ENCODE measurements around the gene SLC13A5.
"Not testable (repeated sequence)": the region's sequence is repeated elsewhere in the genome, so short reads cannot be mapped to it uniquely, and the experiment has no call there.

The SLC13A5 gene

GRCh38 chr17:6668727-6669425 is 44.3 kb downstream of the SLC13A5 start:
- no peaks in the 10 kb centered on the region for H3K4me1 ChIP-seq (ENCODE audit: control insufficient read depth in 1 of 2, insufficient read depth in 2 of 2, low read length in 2 of 2)
- no peak overlapping the region for H3K4me3 ChIP-seq (ENCODE audit: low read depth in 1 of 2, low read length in 2 of 2)
- H3K9me3 ChIP-seq (ENCODE audit: control insufficient read depth in 1 of 2, low read length in 2 of 2) = no peaks in the 10 kb centered on the region
- no peak overlapping the region for H3K9ac ChIP-seq (ENCODE audit: low read depth in 1 of 2, low read length in 2 of 2)
- H3K27ac ChIP-seq (ENCODE audit: low read depth, low read length) = no peak overlapping the region
- peaks cover 0 to 5% of the 10 kb centered on the region in 2 donors for H3K27me3 ChIP-seq (ENCODE audit: control insufficient read depth in 1 of 2, insufficient read depth in 2 of 2, low read length in 2 of 2)
- H3K36me3 ChIP-seq (ENCODE audit: control insufficient read depth in 1 of 2, insufficient read depth in 2 of 2, low read length in 2 of 2) = no peaks in the 10 kb centered on the region

DNA sequence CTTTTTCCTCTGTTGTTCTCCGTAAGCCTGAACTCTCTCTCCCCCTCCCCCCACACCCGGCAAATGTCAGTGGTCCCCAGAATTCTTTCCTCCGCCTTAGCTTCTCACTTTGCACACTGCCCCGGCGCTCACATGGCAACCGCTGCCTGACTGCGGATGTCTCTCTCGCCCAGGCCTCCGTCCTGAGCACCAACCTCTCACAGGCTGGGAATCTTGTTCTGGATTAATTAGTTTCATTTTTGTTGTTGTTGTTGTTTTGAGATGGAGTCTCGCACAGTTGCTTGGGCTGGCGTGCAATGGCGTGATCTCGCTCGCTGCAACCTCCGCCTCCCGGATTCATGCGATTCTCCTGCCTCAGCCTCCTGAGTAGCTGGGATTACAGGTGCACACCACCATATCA is 45.0 kb downstream of the SLC13A5 start:
- Histone ChIP-seq H3K36me3 (ENCODE audit: control insufficient read depth in 1 of 2, insufficient read depth in 2 of 2, low read length in 2 of 2) (no peaks in the 10 kb centered on the region), H3K9ac (ENCODE audit: low read depth in 1 of 2, low read length in 2 of 2) (no peak overlapping the region), H3K27me3 (ENCODE audit: control insufficient read depth in 1 of 2, insufficient read depth in 2 of 2, low read length in 2 of 2) (peaks cover 0 to 5% of the 10 kb centered on the region in 2 donors), H3K4me1 (ENCODE audit: control insufficient read depth in 1 of 2, insufficient read depth in 2 of 2, low read length in 2 of 2) (no peaks in the 10 kb centered on the region), H3K27ac (ENCODE audit: low read depth, low read length) (no peak overlapping the region), H3K4me3 (ENCODE audit: low read depth in 1 of 2, low read length in 2 of 2) (no peak overlapping the region), H3K9me3 (ENCODE audit: control insufficient read depth in 1 of 2, low read length in 2 of 2) (no peaks in the 10 kb centered on the region)

DNA sequence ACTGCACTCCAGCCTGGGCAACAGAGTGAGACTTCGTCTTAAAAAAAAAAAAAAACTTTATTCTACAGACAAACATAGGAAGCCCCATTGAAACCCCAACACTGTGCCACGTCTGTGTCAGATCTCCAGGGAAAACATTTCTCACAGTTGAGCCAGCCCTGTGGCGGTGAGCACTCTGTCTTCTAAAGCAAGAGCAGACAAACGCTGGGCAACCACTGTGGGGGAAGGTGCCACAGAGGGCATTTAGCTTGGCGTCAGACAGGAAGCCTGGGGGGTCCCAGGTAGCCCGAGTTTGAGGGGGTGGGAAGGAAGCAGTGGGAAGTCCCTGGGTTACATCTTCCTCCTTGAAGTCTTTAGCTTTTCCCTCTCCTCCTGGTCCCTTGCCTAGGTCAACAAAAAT is 45.7 kb downstream of the SLC13A5 start:
- no peak overlapping the region for H3K27ac ChIP-seq (ENCODE audit: low read depth, low read length)
- no peaks in the 10 kb centered on the region for H3K36me3 ChIP-seq (ENCODE audit: control insufficient read depth in 1 of 2, insufficient read depth in 2 of 2, low read length in 2 of 2)
- no peaks in the 10 kb centered on the region for H3K9me3 ChIP-seq (ENCODE audit: control insufficient read depth in 1 of 2, low read length in 2 of 2)
- peaks cover 0 to 5% of the 10 kb centered on the region in 2 donors for H3K27me3 ChIP-seq (ENCODE audit: control insufficient read depth in 1 of 2, insufficient read depth in 2 of 2, low read length in 2 of 2)
- H3K4me3 ChIP-seq (ENCODE audit: low read depth in 1 of 2, low read length in 2 of 2) = no peak overlapping the region
- H3K9ac ChIP-seq (ENCODE audit: low read depth in 1 of 2, low read length in 2 of 2) = no peak overlapping the region
- H3K4me1 ChIP-seq (ENCODE audit: control insufficient read depth in 1 of 2, insufficient read depth in 2 of 2, low read length in 2 of 2) = no peaks in the 10 kb centered on the region

DNA sequence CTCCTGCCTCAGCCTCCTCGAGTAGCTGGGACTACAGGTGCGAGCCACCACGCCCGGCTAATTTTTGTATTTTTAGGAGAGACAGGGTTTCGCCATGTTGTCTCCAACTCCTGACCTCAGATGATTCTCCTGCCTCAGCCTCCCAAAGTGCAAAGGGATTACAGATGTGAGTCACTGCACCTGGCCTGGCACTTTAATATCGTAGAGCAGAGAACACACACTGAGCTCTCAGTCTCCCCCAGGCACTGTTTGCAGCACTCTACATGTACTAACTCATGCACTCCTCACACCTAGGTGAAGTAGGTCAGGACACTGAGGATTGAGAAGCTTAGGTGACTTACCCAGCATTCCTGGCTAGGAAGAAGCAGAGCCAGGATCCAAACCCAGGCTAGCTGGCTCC is 46.6 kb downstream of the SLC13A5 start:
- peaks cover 0 to 5% of the 10 kb centered on the region in 2 donors for H3K27me3 ChIP-seq (ENCODE audit: control insufficient read depth in 1 of 2, insufficient read depth in 2 of 2, low read length in 2 of 2)
- no peaks in the 10 kb centered on the region for H3K9me3 ChIP-seq (ENCODE audit: control insufficient read depth in 1 of 2, low read length in 2 of 2)
- no peak overlapping the region for H3K4me3 ChIP-seq (ENCODE audit: low read depth in 1 of 2, low read length in 2 of 2)
- no peak overlapping the region for H3K27ac ChIP-seq (ENCODE audit: low read depth, low read length)
- H3K9ac ChIP-seq (ENCODE audit: low read depth in 1 of 2, low read length in 2 of 2) = no peak overlapping the region
- no peaks in the 10 kb centered on the region for H3K4me1 ChIP-seq (ENCODE audit: control insufficient read depth in 1 of 2, insufficient read depth in 2 of 2, low read length in 2 of 2)
- no peaks in the 10 kb centered on the region for H3K36me3 ChIP-seq (ENCODE audit: control insufficient read depth in 1 of 2, insufficient read depth in 2 of 2, low read length in 2 of 2)

GRCh38 chr17:6666077-6666521 is 47.1 kb downstream of the SLC13A5 start:
- peaks cover 0 to 5% of the 10 kb centered on the region in 2 donors for H3K27me3 ChIP-seq (ENCODE audit: control insufficient read depth in 1 of 2, insufficient read depth in 2 of 2, low read length in 2 of 2)
- H3K9me3 ChIP-seq (ENCODE audit: control insufficient read depth in 1 of 2, low read length in 2 of 2) = no peaks in the 10 kb centered on the region
- no peak overlapping the region for H3K9ac ChIP-seq (ENCODE audit: low read depth in 1 of 2, low read length in 2 of 2)
- no peaks in the 10 kb centered on the region for H3K4me1 ChIP-seq (ENCODE audit: control insufficient read depth in 1 of 2, insufficient read depth in 2 of 2, low read length in 2 of 2)
- H3K36me3 ChIP-seq (ENCODE audit: control insufficient read depth in 1 of 2, insufficient read depth in 2 of 2, low read length in 2 of 2) = no peaks in the 10 kb centered on the region
- H3K4me3 ChIP-seq (ENCODE audit: low read depth in 1 of 2, low read length in 2 of 2) = no peak overlapping the region
- no peak overlapping the region for H3K27ac ChIP-seq (ENCODE audit: low read depth, low read length)

GRCh38 chr17:6663200-6663599 is 50.0 kb downstream of the SLC13A5 start:
- H3K4me1 ChIP-seq (ENCODE audit: control insufficient read depth in 1 of 2, insufficient read depth in 2 of 2, low read length in 2 of 2); H3K36me3 ChIP-seq (ENCODE audit: control insufficient read depth in 1 of 2, insufficient read depth in 2 of 2, low read length in 2 of 2); H3K27ac ChIP-seq (ENCODE audit: low read depth, low read length); H3K27me3 ChIP-seq (ENCODE audit: control insufficient read depth in 1 of 2, insufficient read depth in 2 of 2, low read length in 2 of 2); H3K9ac ChIP-seq (ENCODE audit: low read depth in 1 of 2, low read length in 2 of 2); H3K9me3 ChIP-seq (ENCODE audit: control insufficient read depth in 1 of 2, low read length in 2 of 2); H3K4me3 ChIP-seq (ENCODE audit: low read depth in 1 of 2, low read length in 2 of 2): not testable (repeated sequence)

DNA sequence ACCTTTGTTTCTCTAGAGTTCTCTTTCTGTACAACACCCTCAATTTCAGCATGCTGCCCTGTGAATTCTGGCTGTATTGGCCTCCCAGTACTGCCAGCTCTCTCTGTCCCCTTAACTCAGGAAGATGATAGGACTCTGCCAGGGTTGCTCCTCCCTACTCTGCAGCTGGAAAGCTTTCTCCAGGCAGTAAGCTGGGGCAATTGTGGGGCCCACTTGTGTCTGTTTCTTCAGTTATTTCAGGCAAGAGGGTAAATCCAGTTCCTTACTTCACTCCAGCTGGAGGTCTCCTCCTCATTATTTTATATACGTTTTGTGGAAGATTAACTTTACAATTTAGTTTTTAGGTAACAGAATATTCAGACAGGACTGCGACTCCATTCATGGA is 51.7 kb downstream of the SLC13A5 start:
- Histone ChIP-seq H3K27ac (ENCODE audit: low read depth, low read length) (no peak overlapping the region), H3K4me1 (ENCODE audit: control insufficient read depth in 1 of 2, insufficient read depth in 2 of 2, low read length in 2 of 2) (peaks cover 0 to 6% of the 10 kb centered on the region in 2 donors), H3K4me3 (ENCODE audit: low read depth in 1 of 2, low read length in 2 of 2) (no peak overlapping the region), H3K9me3 (ENCODE audit: control insufficient read depth in 1 of 2, low read length in 2 of 2) (no peaks in the 10 kb centered on the region), H3K9ac (ENCODE audit: low read depth in 1 of 2, low read length in 2 of 2) (no peak overlapping the region), H3K27me3 (ENCODE audit: control insufficient read depth in 1 of 2, insufficient read depth in 2 of 2, low read length in 2 of 2) (peaks cover 0 to 5% of the 10 kb centered on the region in 2 donors), H3K36me3 (ENCODE audit: control insufficient read depth in 1 of 2, insufficient read depth in 2 of 2, low read length in 2 of 2) (no peaks in the 10 kb centered on the region)

GRCh38 chr17:6660805-6661463 is 52.2 kb downstream of the SLC13A5 start:
- Histone ChIP-seq H3K27ac (ENCODE audit: low read depth, low read length) (no peak overlapping the region), H3K4me3 (ENCODE audit: low read depth in 1 of 2, low read length in 2 of 2) (no peak overlapping the region), H3K9ac (ENCODE audit: low read depth in 1 of 2, low read length in 2 of 2) (no peak overlapping the region), H3K4me1 (ENCODE audit: control insufficient read depth in 1 of 2, insufficient read depth in 2 of 2, low read length in 2 of 2) (peaks cover 0 to 6% of the 10 kb centered on the region in 2 donors), H3K9me3 (ENCODE audit: control insufficient read depth in 1 of 2, low read length in 2 of 2) (no peaks in the 10 kb centered on the region), H3K36me3 (ENCODE audit: control insufficient read depth in 1 of 2, insufficient read depth in 2 of 2, low read length in 2 of 2) (no peaks in the 10 kb centered on the region), H3K27me3 (ENCODE audit: control insufficient read depth in 1 of 2, insufficient read depth in 2 of 2, low read length in 2 of 2) (peaks cover 0 to 5% of the 10 kb centered on the region in 2 donors)

DNA sequence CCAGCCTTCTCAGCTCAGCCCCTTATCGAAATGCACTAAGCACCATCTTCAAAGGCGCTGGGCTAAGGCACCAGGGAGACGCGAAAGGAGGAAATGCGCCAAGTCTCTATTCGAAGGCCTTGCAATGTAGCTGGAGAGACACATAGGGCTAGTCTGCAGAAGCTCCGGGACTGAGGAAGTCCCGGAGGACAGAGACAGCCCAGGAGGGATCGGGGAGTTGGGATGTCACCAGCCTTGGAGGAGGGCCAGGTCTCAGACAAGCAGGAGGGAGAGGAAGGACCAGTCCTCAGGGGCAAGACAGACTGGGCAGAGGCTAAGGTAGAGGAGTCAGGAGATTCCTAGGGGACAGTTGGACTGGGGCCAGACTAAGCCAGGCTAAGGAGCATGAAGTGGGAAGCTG is 53.1 kb downstream of the SLC13A5 start:
- Histone ChIP-seq H3K27me3 (ENCODE audit: control insufficient read depth in 1 of 2, insufficient read depth in 2 of 2, low read length in 2 of 2) (peaks cover 5 to 8% of the 10 kb centered on the region in 2 donors), H3K4me1 (ENCODE audit: control insufficient read depth in 1 of 2, insufficient read depth in 2 of 2, low read length in 2 of 2) (peaks cover 3 to 9% of the 10 kb centered on the region in 2 donors), H3K36me3 (ENCODE audit: control insufficient read depth in 1 of 2, insufficient read depth in 2 of 2, low read length in 2 of 2) (no peaks in the 10 kb centered on the region), H3K9me3 (ENCODE audit: control insufficient read depth in 1 of 2, low read length in 2 of 2) (no peaks in the 10 kb centered on the region), H3K9ac (ENCODE audit: low read depth in 1 of 2, low read length in 2 of 2) (no peak overlapping the region), H3K4me3 (ENCODE audit: low read depth in 1 of 2, low read length in 2 of 2) (no peak overlapping the region), H3K27ac (ENCODE audit: low read depth, low read length) (no peak overlapping the region)

DNA sequence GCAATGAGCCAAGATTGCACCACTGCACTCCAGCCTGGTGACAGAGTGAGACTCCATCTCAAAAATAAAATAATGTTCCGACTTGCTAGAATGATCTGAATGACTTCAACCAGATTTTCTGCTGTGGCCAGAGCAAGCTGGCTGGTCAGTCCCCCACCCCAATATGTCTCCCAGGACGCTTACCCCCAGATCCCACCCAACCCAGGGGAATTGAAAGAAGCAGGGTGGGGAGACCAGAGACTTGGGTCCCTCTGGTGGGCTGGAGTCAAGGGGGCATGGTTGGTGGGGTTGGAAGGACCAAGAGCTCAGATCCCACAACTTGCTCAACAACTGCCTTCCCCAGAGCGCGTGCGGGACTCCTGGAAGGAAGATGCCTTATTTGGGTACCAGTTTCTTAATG is 54.8 kb downstream of the SLC13A5 start:
- not testable (repeated sequence) for H3K9me3 ChIP-seq (ENCODE audit: control insufficient read depth in 1 of 2, low read length in 2 of 2); H3K27ac ChIP-seq (ENCODE audit: low read depth, low read length); H3K4me3 ChIP-seq (ENCODE audit: low read depth in 1 of 2, low read length in 2 of 2); H3K36me3 ChIP-seq (ENCODE audit: control insufficient read depth in 1 of 2, insufficient read depth in 2 of 2, low read length in 2 of 2); H3K9ac ChIP-seq (ENCODE audit: low read depth in 1 of 2, low read length in 2 of 2)
- Histone ChIP-seq H3K4me1 (ENCODE audit: control insufficient read depth in 1 of 2, insufficient read depth in 2 of 2, low read length in 2 of 2) (peaks cover 17 to 20% of the 10 kb centered on the region in 2 donors), H3K27me3 (ENCODE audit: control insufficient read depth in 1 of 2, insufficient read depth in 2 of 2, low read length in 2 of 2) (peaks cover 11 to 14% of the 10 kb centered on the region in 2 donors)

Measured in duodenal mucosa (tissue), 2 donors.